ENCODE results near the gene BIN2.

DNA sequence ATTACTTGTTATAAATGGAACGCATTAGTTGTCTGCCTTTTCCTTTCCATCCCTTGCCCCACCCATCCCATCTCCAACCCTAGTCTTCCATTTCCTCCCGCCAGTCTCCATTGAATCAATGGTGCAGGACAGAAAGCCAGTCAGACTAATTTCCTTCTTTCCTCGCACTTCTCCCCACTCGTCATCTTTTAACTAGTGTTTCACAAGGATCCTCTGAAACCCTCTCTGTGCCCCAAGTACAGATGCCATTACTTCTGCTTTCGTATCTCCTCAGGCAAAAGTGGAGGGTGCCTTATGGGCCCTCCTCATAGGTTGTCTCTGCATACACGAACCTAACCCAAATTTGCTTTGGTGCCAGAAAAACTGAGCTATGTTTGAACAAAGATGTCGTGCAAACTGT, 81.1 kb downstream of the BIN2 start:
- TF ChIP-seq SP1 (CRISPR knock-in tag; conservative IDR thresholded peaks at IDR 0.05) (no peak), JUN (CRISPR knock-in tag; IDR thresholded peaks at IDR 0.05) (no peak), CREB1 (CRISPR knock-in tag; IDR thresholded peaks at IDR 0.05) (no peak), CBFB (CRISPR knock-in tag; IDR thresholded peaks at IDR 0.05; ENCODE audit: low read depth) (no peak), OVOL2 (CRISPR knock-in tag; IDR thresholded peaks at IDR 0.05; ENCODE audit: borderline replicate concordance) (no peak), NFYB (CRISPR knock-in tag; conservative IDR thresholded peaks at IDR 0.05; ENCODE audit: low read depth) (no peak), FOXJ3 (CRISPR knock-in tag; IDR thresholded peaks at IDR 0.05; ENCODE audit: borderline replicate concordance) (no peak), ZNF219 (CRISPR knock-in tag; IDR thresholded peaks at IDR 0.05; ENCODE audit: borderline replicate concordance) (no peak), TCF7 (CRISPR knock-in tag; IDR thresholded peaks at IDR 0.05; ENCODE audit: low read depth) (no peak), ELF4 (CRISPR knock-in tag; IDR thresholded peaks at IDR 0.05; ENCODE audit: low read depth) (no peak), MYBL2 (CRISPR knock-in tag; IDR thresholded peaks at IDR 0.05) (no peak)
- TF ChIP-seq, protein P1, sequence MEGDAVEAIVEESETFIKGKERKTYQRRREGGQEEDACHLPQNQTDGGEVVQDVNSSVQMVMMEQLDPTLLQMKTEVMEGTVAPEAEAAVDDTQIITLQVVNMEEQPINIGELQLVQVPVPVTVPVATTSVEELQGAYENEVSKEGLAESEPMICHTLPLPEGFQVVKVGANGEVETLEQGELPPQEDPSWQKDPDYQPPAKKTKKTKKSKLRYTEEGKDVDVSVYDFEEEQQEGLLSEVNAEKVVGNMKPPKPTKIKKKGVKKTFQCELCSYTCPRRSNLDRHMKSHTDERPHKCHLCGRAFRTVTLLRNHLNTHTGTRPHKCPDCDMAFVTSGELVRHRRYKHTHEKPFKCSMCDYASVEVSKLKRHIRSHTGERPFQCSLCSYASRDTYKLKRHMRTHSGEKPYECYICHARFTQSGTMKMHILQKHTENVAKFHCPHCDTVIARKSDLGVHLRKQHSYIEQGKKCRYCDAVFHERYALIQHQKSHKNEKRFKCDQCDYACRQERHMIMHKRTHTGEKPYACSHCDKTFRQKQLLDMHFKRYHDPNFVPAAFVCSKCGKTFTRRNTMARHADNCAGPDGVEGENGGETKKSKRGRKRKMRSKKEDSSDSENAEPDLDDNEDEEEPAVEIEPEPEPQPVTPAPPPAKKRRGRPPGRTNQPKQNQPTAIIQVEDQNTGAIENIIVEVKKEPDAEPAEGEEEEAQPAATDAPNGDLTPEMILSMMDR (IDR thresholded peaks at IDR 0.05): no peak
- TF ChIP-seq, protein P2, sequence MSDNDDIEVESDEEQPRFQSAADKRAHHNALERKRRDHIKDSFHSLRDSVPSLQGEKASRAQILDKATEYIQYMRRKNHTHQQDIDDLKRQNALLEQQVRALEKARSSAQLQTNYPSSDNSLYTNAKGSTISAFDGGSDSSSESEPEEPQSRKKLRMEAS (CRISPR knock-in tag; IDR thresholded peaks at IDR 0.05): no peak

All from WTC11 (cell line).